Measurements from ENCODE around the gene APOO.

Gene APOO

DNA sequence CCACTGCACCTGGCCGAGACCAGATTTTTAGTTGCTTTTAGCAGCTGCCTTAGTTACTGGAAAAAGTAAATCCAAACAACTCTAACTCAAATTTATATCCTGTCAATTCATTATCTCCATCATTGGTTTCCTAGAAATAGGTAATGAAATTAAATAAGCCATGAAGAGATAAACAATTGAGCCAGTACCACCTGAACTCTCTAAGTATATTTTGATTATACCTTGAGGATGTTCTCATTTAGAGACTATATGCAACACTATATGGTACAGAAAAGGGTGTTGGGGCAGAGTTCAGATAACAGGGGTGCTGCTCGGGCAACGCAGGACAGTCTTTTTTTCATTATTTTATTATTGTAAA is 89.8 kb downstream of the APOO start:
- no peak for DNase-seq (ENCODE audit: low read depth)

DNA sequence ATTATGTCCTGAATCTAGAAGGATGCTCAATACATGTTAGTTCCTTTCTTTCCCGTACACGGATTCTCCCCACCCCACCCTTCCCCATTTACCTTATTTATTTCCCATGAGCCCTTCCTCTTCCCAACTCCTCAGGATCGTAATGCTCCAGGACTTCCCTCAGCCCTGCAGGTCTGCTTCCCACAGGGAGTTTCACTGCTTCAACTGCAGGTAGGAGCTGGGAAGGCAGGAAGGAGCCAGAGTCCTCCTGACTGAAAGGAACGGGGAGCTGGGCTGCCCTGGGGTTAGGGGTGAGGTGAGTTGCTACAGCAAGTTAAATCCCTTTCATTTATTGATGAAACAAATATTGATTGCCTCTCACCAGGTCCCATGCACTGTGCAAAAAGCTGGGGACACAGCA is 91.6 kb downstream of the APOO start:
- no peak for DNase-seq (ENCODE audit: low read depth)

DNA sequence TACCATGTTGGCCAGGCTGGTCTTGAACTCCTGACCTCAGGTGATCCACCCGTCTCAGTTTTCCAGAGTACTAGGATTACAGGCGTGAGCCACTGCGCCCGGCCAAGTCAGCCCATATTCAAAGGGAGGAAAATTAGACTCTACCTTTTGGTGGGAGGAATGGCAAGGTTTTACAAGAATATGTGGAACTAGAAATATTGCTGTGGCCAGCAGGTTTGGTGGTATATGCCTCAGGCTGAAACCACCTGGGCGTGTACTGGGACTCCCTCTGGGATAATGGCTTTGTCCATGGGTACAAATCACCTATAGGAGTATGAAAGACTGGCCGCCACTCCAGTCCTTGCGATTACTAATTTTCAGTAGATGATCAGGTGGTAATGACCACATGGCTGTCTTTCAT is 92.4 kb downstream of the APOO start:
- DNase-seq (ENCODE audit: low read depth), result no peak

DNA sequence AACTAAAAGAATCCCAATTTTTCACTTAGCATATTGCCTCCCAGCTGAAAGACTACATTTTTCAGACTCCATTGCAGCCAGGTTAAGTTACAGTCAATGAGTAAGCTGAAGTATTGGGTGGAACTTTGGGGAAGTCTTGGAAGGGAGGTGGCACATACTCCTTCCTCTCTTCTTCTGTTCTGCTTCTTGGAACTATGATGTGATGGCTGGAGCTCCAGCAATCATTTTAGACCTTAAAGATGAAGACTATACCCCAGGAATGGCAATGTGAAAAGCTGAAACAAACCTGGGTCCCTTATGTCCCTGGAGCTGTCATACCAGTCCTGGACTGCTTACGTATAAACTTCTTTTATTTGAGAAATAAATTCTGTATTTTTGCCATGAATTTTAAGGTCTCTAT is 93.9 kb downstream of the APOO start:
- DNase-seq (ENCODE audit: low read depth), result no peak

DNA sequence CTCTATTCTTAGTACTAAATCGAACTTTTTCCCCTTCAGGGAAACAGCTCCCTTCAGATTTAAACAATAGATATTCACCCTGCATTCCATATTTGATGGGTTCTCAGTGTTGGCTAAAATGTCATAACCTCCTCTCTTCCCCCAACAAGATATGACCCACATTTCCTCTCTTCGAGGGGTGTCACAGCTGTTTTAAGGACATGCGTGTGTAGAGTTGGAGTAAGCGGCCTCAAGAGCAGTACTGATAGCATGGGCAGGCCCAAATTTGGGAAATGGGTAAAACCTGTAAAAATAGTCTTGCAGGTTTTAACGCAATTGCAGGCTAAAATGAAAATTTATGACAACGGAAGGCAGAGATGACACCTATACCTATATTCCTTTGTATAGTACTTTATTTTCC is 96.1 kb downstream of the APOO start:
- DNase-seq (ENCODE audit: low read depth), result no peak

DNA sequence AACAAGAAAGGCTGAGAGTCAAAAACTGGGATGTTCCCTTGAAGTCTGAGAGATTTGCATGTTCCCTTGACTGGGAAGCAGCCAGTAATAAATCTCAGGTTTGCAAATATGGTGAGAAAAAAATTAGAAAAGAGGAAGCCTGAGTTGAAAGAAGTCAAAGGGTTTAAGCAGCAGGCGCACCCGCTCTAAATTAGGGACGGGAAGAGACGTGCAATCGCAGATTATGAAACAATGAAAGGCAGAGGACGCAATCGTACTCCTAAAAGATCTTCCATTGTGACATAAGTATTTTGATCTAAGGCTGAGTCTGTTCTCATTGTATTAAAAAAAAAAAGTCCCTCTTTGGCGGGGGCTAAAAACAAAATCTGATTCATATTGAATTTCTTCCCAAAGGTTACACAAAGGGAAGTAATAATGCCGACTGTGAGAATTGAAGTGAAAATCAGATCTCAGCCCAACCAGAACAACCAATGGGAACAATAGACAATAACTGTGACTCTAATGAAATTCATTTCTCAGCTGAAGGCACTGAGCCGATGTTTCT is 96.6 kb downstream of the APOO start:
- no peak for DNase-seq (ENCODE audit: low read depth)

DNA sequence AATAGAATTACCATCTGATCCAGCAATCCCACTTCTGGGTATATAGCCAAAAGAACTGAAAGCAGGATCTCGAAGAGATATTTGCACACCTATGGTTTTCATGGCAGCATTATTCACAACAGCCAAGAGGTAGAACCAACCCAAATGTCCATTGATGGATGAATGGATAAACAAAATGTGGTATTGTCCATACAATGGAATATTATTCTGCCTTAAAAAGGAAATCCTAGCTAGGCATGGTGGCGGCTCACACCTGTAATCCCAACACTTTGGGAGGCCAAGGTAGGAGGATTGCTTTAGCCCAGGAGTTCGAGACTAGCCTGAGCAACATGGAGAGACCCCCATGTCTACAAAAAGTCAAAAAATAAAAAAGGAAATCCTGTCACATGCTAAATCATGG is 97.5 kb downstream of the APOO start:
- no peak for DNase-seq (ENCODE audit: low read depth)

DNA sequence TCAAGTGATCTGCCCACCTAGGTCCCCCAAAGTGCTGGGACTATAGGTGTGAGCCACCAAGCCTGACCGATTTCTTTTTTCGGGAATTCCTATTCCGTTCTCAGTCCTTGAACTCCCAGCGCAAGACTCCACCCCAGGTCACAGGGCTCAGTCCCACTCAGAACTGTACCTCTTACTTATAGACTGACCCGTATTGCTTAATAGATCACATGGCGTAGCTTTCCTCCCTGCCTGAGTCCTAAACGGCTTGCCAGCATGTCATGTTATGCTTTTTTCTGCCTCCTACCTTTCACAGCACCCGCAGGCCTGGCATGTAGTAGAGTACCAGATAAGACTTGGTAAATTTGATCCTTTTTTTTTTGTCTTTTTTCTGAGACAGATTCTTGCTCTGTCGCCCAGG is 102.3 kb downstream of the APOO start:
- no peak for DNase-seq (ENCODE audit: low read depth)

DNA sequence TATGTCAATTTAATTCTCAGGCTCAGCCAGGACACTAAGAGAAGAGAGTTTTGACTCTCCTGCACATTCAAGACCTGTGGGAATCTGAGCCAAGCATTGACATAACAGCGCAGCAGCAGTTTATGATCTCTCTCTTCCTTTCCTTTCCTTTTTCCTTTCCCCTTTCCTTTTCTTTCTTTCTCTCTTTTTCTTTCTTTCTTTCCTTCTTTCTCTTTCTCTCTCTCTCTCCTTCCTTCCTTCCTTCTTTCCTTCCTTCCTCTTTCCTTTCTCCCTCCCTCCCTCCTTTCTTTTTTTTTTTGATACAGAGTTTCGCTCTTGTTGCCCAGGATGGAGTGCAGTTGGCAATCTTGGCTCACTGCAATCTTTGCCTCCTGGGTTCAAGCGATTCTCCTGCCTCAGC is 103.2 kb downstream of the APOO start:
- DNase-seq (ENCODE audit: low read depth), result no peak

DNA sequence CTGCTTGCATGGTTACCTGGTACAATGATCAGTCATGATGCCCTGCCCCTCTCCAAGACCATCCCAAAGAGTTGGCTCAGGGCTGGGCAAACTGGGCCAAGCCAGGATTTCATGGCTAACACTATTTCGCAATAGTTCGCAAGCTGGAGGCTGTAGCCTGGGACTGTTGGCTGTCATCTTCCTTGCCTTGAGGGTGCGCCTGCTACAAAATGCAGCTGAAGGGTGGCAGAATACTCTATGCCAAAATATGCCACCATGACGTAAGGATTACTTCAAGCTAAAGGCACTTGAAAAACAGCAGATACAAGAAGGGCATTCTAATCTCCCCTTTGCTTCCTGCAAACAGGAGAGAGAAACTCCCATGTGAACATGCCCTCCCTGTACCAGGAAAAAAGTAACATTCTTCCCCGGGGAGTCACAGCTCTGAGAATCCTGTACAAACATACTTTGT is 103.8 kb downstream of the APOO start:
- no peak for DNase-seq (ENCODE audit: low read depth)

DNA sequence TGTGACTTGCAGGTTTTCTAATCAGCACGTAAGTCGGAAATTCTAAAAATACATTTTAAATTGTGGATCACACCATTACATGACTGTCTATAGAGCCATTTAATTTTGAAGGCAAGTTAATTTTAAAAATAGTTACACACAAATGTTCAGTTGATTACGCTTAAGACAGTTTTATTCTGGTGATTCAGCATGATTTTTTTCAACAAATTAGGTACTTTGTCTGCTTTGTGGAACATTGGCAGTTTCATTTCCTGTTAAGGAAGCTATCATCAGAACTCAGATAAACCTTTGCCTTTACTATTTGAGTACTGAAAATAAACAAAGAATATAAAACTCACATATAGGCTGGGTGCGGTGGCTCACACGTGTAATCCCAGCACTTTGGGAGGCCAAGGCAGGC is 105.3 kb downstream of the APOO start:
- DNase-seq (ENCODE audit: low read depth), result no peak

DNA sequence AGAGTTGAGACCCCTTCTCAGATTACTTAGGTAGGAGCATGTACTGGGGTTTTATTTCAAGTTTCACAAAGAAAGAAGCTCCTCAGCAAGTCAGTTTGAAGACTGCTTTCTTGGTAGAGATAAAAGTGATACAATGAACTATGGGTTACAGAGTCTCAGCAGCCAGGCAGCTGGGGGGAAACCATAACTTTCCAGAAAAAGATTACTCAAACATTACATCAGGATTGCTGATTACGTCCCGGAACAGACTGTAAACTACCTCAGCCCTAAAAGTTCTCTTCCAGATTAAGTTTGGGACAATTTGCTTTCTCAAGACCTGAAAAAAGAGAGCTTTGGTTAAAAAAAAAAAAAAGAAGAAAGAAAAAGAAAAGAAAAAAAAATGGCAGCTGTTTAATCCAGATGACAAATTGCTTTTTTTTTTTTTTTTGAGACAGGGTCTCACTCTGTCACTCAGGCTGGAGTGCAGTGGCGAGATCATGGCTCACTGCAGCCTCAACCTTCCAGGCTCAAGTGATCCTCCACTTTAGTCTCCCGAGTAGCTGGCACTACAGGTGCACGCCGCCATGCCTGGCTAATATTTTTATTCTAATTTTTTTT is 108.2 kb downstream of the APOO start:
- DNase-seq (ENCODE audit: low read depth), result no peak

DNA sequence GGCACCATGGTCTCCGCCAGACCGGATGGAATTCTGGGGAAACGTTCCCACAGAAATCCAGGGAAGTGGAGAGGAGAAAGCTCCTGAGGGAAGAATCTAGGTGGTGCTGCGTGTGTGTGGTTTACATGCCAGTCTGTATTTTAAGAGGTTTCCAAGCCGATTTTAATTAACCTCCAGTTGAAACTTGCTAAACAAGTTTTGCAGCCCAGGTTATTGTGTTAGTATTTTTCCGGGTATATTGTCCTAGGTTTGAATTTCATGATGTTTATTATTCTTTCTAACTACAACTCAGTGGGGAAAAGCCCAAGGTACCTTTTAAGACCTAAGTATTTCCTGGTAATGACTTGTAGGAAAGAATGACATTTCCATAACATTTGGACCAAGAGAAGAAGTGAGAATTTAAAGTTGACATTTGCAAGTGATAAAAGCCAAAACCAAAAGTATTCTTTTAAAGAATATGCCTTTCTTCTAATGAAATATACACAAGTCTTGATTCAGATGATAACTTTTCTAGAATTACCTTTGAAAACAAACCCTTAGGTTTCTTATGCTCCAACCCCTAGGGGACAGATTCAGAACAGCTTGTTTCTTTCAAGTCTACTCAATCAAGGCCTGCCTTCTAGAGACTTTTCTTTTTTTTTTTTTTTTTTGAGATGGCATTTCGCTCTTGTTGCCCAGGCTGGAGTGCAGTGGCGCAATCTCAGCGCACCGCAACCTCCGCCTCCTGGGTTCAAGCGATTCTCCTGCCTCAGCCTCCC is 110.2 kb downstream of the APOO start:
- DNase-seq (ENCODE audit: low read depth), result no peak

DNA sequence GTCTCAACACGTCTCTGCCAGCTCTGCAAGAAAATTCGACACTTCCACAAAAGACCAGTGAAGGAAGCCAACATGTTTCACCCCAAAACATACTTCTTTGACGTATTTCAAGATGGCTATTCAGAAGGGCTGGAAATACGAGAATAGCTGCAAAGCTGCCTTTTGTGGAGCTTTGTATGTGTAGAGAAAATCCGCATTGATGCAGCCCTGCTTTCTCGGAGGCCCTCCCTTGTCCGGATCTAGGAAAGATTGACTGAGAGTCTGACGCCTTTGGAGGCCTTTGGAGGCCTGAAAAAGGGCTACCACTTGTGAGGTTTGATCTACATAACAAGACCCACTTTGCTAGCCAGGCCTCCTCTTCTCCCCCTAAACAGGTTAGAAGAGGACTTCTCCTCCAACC is 112.5 kb downstream of the APOO start:
- no peak for DNase-seq (ENCODE audit: low read depth)

DNA sequence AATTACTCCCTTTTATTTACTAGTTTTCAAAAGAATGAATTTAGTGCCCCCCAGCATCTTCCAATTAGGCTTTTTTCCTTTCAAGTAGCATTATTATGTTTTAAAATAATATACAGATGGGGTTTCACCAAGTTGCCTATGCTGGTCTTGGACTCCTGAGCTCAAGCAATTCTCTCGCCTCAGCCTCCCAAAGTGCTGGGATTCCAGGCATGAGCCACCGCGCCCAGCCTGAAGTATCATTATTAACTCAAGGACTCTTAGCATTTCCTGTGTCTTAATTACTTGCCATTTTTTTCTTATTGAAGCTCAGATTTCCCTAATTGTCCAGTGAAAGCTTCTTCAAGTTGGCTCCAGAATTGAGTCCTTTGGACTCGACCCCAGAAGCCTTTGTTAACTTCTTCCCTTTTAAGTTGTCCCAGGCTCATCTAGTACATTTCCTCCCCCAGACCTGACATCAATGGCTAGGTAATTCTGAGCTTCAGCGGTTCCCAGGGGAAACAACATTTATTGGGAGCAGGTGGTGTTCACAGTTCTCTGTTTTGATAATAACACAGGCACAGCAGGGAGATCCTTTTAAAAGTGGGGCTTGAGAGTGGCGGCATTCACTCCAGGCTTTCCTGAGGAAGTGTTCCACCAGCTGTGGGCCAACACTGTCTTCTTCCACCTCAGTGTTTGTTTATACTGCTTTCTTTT is 114.7 kb downstream of the APOO start:
- DNase-seq (ENCODE audit: low read depth), result no peak

DNA sequence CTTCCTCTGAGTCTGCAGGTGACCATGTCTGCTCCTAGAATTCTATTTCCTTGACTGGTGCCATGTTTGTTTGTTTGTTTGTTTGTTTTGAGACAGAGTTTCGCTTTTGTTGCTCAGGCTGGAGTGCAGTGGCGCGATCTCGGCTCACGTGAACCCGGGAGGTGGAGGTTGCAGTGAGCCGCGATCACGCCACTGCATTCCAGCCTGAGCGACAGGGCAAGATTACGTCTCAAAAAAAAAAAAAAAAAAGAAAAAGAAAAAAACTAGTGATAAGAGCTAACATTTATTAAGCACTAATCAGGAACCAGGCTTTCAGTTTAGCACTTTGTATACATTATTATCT is 117.6 kb downstream of the APOO start:
- no peak for DNase-seq (ENCODE audit: low read depth)

DNA sequence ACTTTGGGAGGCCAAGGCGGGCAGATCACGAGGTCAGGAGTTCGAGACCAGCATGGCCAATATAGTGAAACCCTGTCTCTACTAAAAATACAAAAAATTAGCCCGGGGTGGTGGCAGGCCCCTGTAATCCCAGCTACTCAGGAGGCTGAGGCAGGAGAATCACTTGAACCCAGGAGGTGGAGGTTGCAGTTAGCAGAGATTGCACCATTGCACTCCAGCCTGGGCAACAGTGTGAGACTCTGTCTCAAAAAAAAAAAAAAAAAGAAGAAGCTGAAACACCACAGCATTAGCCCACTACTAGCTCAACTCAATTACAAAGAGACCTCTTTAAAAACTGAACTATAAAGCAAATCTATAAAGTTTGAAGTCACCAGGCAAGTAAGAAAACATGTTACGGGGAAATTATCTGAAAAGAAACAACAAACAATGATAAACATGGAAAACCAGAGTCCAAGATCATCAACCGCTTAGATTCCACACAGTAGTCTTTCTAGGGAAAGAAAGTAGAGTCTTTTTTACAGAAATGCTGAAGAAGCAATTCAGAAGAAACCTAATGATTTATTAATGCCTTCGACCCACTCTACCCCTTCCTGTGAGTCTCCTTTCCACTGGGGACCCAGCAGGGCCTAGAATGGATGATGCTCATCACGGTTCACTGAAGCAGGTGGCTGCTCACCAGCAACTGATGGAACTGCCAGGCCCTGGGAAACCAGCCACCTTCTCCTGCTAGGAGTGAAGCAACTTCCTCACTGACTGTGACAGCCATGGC is 118.2 kb downstream of the APOO start:
- DNase-seq (ENCODE audit: low read depth), result no peak

DNA sequence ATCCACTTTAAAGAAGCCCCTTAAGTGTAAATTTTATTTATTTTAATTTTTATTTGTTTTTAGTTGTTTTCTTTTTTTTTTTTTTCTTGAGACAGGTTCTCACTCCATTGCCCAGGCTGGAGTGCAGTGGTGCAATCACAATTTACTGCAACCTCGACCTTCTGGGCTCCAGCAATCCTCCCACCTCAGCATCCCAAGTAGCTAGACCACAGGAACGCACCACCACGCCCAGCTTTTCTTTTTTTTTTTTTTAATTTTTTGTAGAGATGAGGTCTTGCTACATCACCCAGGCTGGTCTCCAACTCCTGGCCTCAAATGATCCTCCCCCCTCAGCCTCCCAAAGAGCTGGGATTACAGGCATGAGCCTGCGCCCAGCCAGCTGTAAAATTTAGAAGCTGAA is 118.8 kb downstream of the APOO start:
- DNase-seq (ENCODE audit: low read depth), result no peak

DNA sequence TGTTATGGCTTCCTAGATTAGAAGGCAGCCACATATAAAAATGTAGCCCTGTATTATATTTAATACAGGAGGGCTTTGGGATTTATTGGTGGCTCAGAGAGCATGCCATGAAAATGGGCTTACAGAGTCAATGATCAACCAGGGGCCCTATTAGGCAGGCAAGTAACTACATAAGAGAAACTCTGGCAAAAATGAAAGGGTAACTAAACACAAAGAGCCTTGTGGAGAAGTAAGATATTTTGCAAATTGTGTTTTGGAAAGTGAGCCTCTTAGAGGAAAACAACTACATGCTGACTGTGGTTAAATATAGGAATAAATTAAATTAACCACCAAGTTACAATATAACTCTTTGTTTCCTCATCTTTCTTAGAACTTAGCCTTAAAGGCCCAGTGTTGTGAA is 119.2 kb downstream of the APOO start:
- no peak for DNase-seq (ENCODE audit: low read depth)

DNA sequence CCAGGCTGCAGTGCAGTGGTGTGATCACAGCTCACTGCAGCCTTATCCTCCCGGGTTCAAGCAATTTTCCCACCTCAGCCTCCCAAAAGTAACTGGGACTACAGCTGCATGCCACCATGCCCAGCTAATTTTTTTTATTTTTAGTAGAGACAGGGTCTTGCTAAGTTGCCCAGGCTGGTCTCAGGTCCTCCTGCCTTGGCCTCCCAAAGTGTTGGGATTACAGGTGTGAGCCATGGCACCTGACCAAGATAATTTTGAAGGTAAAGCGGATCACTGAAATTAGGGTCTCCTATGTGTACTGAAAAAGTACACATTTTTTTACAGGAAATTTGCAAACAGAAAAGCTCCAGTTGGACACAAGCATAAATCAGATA is 120.0 kb downstream of the APOO start:
- no peak for DNase-seq (ENCODE audit: low read depth)

DNA sequence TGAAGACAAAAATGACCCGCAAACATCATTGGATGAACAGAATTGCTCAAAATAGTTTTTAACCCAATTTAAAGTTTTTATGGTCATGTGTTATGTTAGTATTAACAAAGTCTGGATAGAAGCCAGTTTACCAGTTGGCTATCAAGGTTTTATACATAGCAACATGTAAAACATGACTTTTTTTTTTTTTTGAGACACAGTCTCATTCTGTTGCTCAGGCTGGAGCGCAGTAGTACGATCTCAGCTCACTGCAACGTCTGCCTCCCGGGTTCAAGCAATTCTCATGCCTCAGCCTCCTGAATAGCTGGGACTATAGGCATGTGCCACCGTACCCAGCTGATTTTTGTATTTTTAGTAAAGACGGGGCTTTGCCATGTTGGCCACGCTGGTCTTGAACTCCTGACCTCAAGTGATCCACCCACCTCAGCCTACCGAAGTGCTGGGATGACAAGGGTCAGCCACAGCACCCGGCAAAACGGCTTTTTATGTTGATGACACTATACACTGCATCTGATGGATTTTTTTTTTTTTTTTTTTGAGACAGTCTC is 121.4 kb downstream of the APOO start:
- no peak for DNase-seq (ENCODE audit: low read depth)

DNA sequence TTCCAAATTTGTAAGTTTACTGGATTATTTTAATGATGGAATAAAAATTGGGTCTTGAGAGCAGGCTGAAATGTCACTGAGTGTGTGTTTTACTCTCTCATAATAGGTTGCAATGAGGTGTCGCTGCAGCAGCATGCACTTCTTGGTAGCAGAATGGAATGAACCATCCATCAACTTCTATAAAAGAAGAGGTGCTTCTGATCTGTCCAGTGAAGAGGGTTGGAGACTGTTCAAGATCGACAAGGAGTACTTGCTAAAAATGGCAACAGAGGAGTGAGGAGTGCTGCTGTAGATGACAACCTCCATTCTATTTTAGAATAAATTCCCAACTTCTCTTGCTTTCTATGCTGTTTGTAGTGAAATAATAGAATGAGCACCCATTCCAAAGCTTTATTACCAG is 122.2 kb downstream of the APOO start:
- DNase-seq (ENCODE audit: low read depth), result no peak

Measured in stimulated activated CD8-positive, alpha-beta memory T cell treated with anti-CD3 and anti-CD28 coated beads, Interleukin-12 subunit alpha, Interleukin-12 subunit beta, amount 100 ng/mL, for 4 hours (primary cell).